HCT116 (cell line): ENCODE measurements around the gene GEN1. TPM values are rescaled to one million over a fixed set of nuclear protein-coding genes. Genes with fewer than 3 reads are reported as not detected.

ENCODE experiments used
- ATAC-seq: fragments of 200-7000 bp; cut with Tn5 transposase; 2 replicates; pipeline ENCODE4 v1.9.1; 2020; ENCODE audit warnings: mild to moderate bottlenecking, moderate library complexity
- BruUV-seq: library from RNA; stranded (reverse); fragments of 400-500 nt; replicated peaks from 2 replicates; lab custom pipeline; 2021; lab: Mats Ljungman, UMichigan
- CTCF ChIA-PET: fragments of 300-600 bp; sonication (Branson Sonifier 250); formaldehyde crosslinking; loops from one replicate; lab custom pipeline; 2021; ENCODE audit warnings: antibody characterized with exemption; lab: Charles Lee
- POLR2A ChIA-PET: fragments of 300-600, 350-600 bp; sonication (Branson Sonifier 250); formaldehyde crosslinking; loops from one replicate; lab custom pipeline; 2021; ENCODE audit warnings: antibody characterized with exemption; lab: Charles Lee
- RAD21 ChIA-PET, 2 experiments: fragments of 300-600 bp; sonication (Branson Sonifier 250); formaldehyde crosslinking; loops; one replicate each; lab custom pipeline; 2023; ENCODE audit warnings: low total read pairs in 2 of 2; ENCODE audit not compliant: uncharacterized antibody in 2 of 2, unreplicated experiment in 2 of 2, low non-redundant PET in 1 of 2; lab: Charles Lee
- DNase-seq: peaks from one replicate; pipeline ENCODE4 v3.0.0-alpha.2; 2010; ENCODE audit warnings: low read depth, low spot score
- H2AFZ ChIP-seq: fragments of 200-600 bp; shearing (Covaris generic), sonication (generic); 2 replicates; pipeline ENCODE4 v1.6.1; 2017; ENCODE audit warnings: low read depth, mixed run types, mixed read lengths, antibody characterized with exemption, low read length; ENCODE audit not compliant: poor library complexity, severe bottlenecking
- H3K27ac ChIP-seq: 2 replicates; pipeline ENCODE4 v1.5.1; 2012; ENCODE audit warnings: low read depth, low read length
- H3K27me3 ChIP-seq: fragments of 200-600 bp; sonication (generic); 2 replicates; pipeline ENCODE4 v1.6.1; 2016; ENCODE audit warnings: mixed run types, low read length, mixed read lengths; ENCODE audit not compliant: insufficient read depth
- H3K36me3 ChIP-seq, 2 experiments: fragments of 200-500 bp in 1 of 2; fragments of 200-600 bp in 1 of 2; sonication (Bioruptor generic) in 1 of 2; sonication (generic) in 1 of 2; 2 replicates each; pipeline versions ENCODE4 v1.5.1 to v1.6.1; 2014 to 2016; ENCODE audit warnings: low read length in 2 of 2, inconsistent platforms in 1 of 2, mixed read lengths in 1 of 2, mixed run types in 1 of 2; ENCODE audit not compliant: insufficient read depth in 2 of 2, control insufficient read depth in 1 of 2
- H3K4me1 ChIP-seq, 2 experiments: fragments of 200-600 bp in 1 of 2; sonication (generic) in 1 of 2; 2 replicates each; pipeline versions ENCODE4 v1.5.1 to v1.6.1; 2012 to 2017; ENCODE audit warnings: low read length in 2 of 2, inconsistent platforms in 1 of 2, mild to moderate bottlenecking in 1 of 2, mixed read lengths in 1 of 2, mixed run types in 1 of 2, moderate library complexity in 1 of 2; ENCODE audit not compliant: insufficient read depth in 2 of 2, control insufficient read depth in 1 of 2
- H3K4me2 ChIP-seq: fragments of 200-600 bp; sonication (generic); 2 replicates; pipeline ENCODE4 v1.6.1; 2017; ENCODE audit warnings: mixed run types, low read length, mixed read lengths
- H3K4me3 ChIP-seq, 2 experiments: fragments of 200-600 bp in 1 of 2; sonication (generic) in 1 of 2; replicated peaks in 1 of 2; 2 replicates each; pipeline ENCODE4 v1.5.1; 2011 to 2016; ENCODE audit warnings: low read length in 2 of 2, control low read depth in 1 of 2, low read depth in 1 of 2, mild to moderate bottlenecking in 1 of 2, mixed read lengths in 1 of 2, mixed run types in 1 of 2
- H3K79me2 ChIP-seq: fragments of 200-600 bp; sonication (generic); 2 replicates; pipeline ENCODE4 v1.6.1; 2017; ENCODE audit warnings: mild to moderate bottlenecking, mixed run types, low read length, moderate library complexity, mixed read lengths; ENCODE audit not compliant: insufficient read depth
- H3K9ac ChIP-seq: fragments of 200-600 bp; sonication (generic); 2 replicates; pipeline ENCODE4 v1.6.1; 2016; ENCODE audit warnings: low read length, mixed read lengths
- H3K9me2 ChIP-seq: fragments of 200-600 bp; sonication (generic), shearing (Covaris generic); 2 replicates; pipeline ENCODE4 v1.6.1; 2017; ENCODE audit warnings: mixed run types, mild to moderate bottlenecking, moderate library complexity; ENCODE audit not compliant: insufficient read depth
- H3K9me3 ChIP-seq, 2 experiments: fragments of 200-500 bp in 1 of 2; fragments of 200-600 bp in 1 of 2; sonication (Bioruptor generic) in 1 of 2; sonication (generic) in 1 of 2; 2 replicates each; pipeline ENCODE4 v1.6.1; 2014 to 2017; ENCODE audit warnings: low read length in 2 of 2, mixed read lengths in 2 of 2, inconsistent platforms in 1 of 2, low read depth in 1 of 2, mild to moderate bottlenecking in 1 of 2, mixed run types in 1 of 2, moderate library complexity in 1 of 2; ENCODE audit not compliant: control insufficient read depth in 1 of 2, insufficient read depth in 1 of 2
- H4K20me1 ChIP-seq: fragments of 200-600 bp; sonication (generic), shearing (Covaris generic); 2 replicates; pipeline ENCODE4 v1.6.1; 2017; ENCODE audit warnings: mixed run types, mild to moderate bottlenecking, moderate library complexity; ENCODE audit not compliant: insufficient read depth
- CTCF ChIP-seq, 3 experiments: fragments of 200-600 bp in 1 of 3; sonication (generic) in 1 of 3; IDR thresholded peaks in 2 of 3; conservative IDR thresholded peaks in 1 of 3; 2 replicates each; pipeline ENCODE4 v1.5.1; 2012 to 2017; ENCODE audit warnings: low read depth in 2 of 3, low read length in 2 of 3, antibody characterized with exemption in 1 of 3, borderline replicate concordance in 1 of 3, control low read depth in 1 of 3, mild to moderate bottlenecking in 1 of 3, mixed read lengths in 1 of 3, mixed run types in 1 of 3, moderate library complexity in 1 of 3; ENCODE audit not compliant: insufficient read depth in 1 of 3
- ELF1 ChIP-seq: IDR thresholded peaks from 2 replicates; pipeline ENCODE4 v1.6.1; 2012; ENCODE audit warnings: low read depth, borderline replicate concordance
- EZH2 ChIP-seq: fragments of 200-600 bp; sonication (generic); IDR thresholded peaks from 2 replicates; pipeline ENCODE4 v1.6.1; 2017; ENCODE audit warnings: antibody characterized with exemption, mixed run types
- FOSL1 ChIP-seq: IDR thresholded peaks from 2 replicates; pipeline ENCODE4 v1.6.1; 2012; ENCODE audit warnings: low read depth
- POLR2A ChIP-seq: IDR thresholded peaks from 2 replicates; pipeline ENCODE4 v1.7.0; 2011; ENCODE audit warnings: borderline replicate concordance; ENCODE audit not compliant: insufficient read depth, insufficient read length; ENCODE audit errors: extremely low read depth
- RAD21 ChIP-seq: IDR thresholded peaks from 2 replicates; pipeline ENCODE4 v1.6.1; 2012; ENCODE audit warnings: low read depth, mild to moderate bottlenecking
- SIN3A ChIP-seq: IDR thresholded peaks from 2 replicates; pipeline ENCODE4 v1.6.1; 2012; ENCODE audit warnings: low read depth
- SRF ChIP-seq: IDR thresholded peaks from 2 replicates; pipeline ENCODE4 v1.6.1; 2012; ENCODE audit warnings: low read depth
- YY1 ChIP-seq: IDR thresholded peaks from 2 replicates; pipeline ENCODE4 v1.6.1; 2011; ENCODE audit warnings: low read length, low read depth, moderate library complexity, mild to moderate bottlenecking; ENCODE audit not compliant: insufficient replicate concordance; ENCODE audit errors: extremely low read depth
- ZFX ChIP-seq: fragments of 450-650 bp; IDR thresholded peaks from 2 replicates; pipeline ENCODE4 v1.6.1; 2017
- ZNF274 ChIP-seq: fragments of 200-500 bp; sonication (Bioruptor generic); IDR thresholded peaks from 2 replicates; pipeline ENCODE4 v1.6.1; 2014; ENCODE audit warnings: mild to moderate bottlenecking, low read depth, low read length, inconsistent platforms
- intact Hi-C: fragments of 100-400 bp; cut with micrococcal nuclease; formaldehyde crosslinking; loops from 2 replicates; pipeline ENCODE4 v1.10.0; 2022
- total RNA-seq: library from RNA; stranded (reverse); gene quantifications from one replicate; pipeline ENCODE4 v1.2.1, GENCODE V29; 2021; ENCODE audit not compliant: unreplicated experiment
- TF ChIP-seq, protein P1 (sequence below): IDR thresholded peaks from 2 replicates; pipeline ENCODE4 v1.6.1; 2012

GEN1 gene
- total RNA-seq, 1 experiment from 2014 or later = 19.7 TPM

DNA sequence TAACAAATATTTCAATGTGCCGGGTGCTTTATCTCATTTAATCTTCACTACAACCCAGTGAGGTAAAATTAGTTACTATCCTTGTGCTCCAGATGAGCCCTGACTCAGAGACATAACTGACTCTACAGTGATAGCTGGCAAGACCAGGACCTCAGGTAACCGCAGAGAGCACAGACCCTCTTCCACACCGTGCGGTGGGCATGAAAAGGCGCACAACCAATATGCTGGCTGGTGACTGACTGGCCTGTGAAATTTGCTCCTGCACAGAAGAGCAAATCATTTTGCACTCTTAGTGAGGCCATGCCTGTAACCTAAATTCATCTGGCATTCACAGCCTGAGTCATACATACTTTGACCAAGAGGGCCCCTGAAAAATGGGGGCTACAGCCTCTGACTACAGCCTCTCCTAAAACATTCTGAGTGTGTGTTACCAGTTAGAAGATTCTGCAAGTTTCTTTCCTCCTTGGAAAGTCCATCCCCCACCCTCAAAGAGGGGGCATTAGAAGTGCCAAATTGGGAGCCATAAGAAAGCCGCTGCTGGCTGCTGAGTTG, 39.9 kb downstream of the GEN1 start:
- no peak for ATAC-seq
- CTCF ChIA-PET = no interaction called here

DNA sequence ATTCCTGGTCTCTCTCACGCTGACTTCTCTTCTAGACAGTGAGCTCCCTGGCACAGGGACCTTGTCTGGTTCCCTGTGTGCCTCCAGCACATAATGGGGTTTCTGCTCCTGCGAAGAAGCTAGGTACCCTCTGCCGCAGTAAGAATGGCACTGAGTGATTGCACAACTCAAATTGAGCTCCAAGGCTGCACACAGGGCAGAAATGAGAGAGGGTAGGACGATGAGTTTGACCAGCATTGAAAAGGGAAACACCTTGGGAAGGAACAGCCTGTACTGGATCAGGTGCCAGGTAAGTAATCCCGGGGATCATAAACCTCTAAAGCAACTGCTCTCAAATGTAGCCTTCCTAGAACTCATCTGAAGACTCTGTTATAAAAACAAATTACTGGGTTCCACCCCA, 41.4 kb downstream of the GEN1 start:
- intact Hi-C loops = no loop called here
- Histone ChIP-seq H4K20me1 (no peaks in the 10 kb centered on the region), H3K9me2 (no peaks in the 10 kb centered on the region), H3K79me2 (no peaks in the 10 kb centered on the region), H3K9ac (no peak overlapping the region), H2AFZ (no peak overlapping the region), H3K27me3 (peaks cover 26% of the 10 kb centered on the region), H3K9me3 (no peaks in the 10 kb centered on the region), H3K4me2 (no peak overlapping the region), H3K27ac (no peak overlapping the region), H3K36me3 (no peaks in the 10 kb centered on the region), H3K4me3 (no peak overlapping the region), H3K4me1 (no peaks in the 10 kb centered on the region)
- TF ChIP-seq CTCF (IDR thresholded peaks at IDR 0.05 in 2 of 3, conservative IDR thresholded peaks at IDR 0.05 in 1 of 3; ENCODE audit: borderline replicate concordance in 1 of 3, insufficient read depth in 1 of 3, low read depth in 2 of 3, low read length in 2 of 3) = no peak
- TF ChIP-seq EZH2 = no peak
- TF ChIP-seq YY1 = no peak
- no peak for TF ChIP-seq SRF
- TF ChIP-seq, protein P1, sequence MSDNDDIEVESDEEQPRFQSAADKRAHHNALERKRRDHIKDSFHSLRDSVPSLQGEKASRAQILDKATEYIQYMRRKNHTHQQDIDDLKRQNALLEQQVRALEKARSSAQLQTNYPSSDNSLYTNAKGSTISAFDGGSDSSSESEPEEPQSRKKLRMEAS = no peak
- TF ChIP-seq FOSL1 = no peak
- TF ChIP-seq ZNF274 = no peak
- TF ChIP-seq RAD21 = no peak
- TF ChIP-seq ZFX = no peak
- no peak for TF ChIP-seq SIN3A
- no peak for TF ChIP-seq POLR2A
- no TSS peak for BruUV-seq
- POLR2A ChIA-PET = no interaction called here
- RAD21 ChIA-PET = no interaction called here
- CTCF ChIA-PET = no interaction called here
- no peak for ATAC-seq
- DNase-seq = no peak

More for the DNA sequence above, 39.9 kb downstream of the GEN1 start:
- POLR2A ChIA-PET = no interaction called here
- no peaks in the 10 kb centered on the region for H3K9me3 ChIP-seq
- no peaks in the 10 kb centered on the region for H3K79me2 ChIP-seq
- no peaks in the 10 kb centered on the region for H3K9me2 ChIP-seq
- H3K9ac ChIP-seq = no peak overlapping the region
- BruUV-seq = no TSS peak
- intact Hi-C loops = no loop called here
- no peaks in the 10 kb centered on the region for H4K20me1 ChIP-seq
- RAD21 ChIA-PET = no interaction called here
- DNase-seq = no peak
- H3K4me2 ChIP-seq = no peak overlapping the region
- no peak overlapping the region for H3K4me3 ChIP-seq
- no peak overlapping the region for H2AFZ ChIP-seq
- TF ChIP-seq ZNF274 = no peak
- no peak for TF ChIP-seq POLR2A
- no peak for TF ChIP-seq ELF1
- TF ChIP-seq FOSL1 = no peak
- H3K27ac ChIP-seq = no peak overlapping the region
- no peaks in the 10 kb centered on the region for H3K4me1 ChIP-seq
- peaks cover 25% of the 10 kb centered on the region for H3K27me3 ChIP-seq
- no peaks in the 10 kb centered on the region for H3K36me3 ChIP-seq
